SIG-M5 treated with dmso at 0.1 percent for 504 hours (cell line): Measurements from ENCODE around the gene JPH3.
A peak's percentile ranks its signal among the peaks of the same experiment; 100 is the strongest.

ENCODE experiments used
- DNase-seq: peaks from one replicate; lab custom pipeline; 2025; ENCODE audit not compliant: unreplicated experiment; lab: John Stamatoyannopoulos, UW

The JPH3 gene

GRCh38 chr16:87598431-87598830, 3.9 kb upstream of the JPH3 start:
- DNase-seq: no peak

GRCh38 chr16:87600246-87600645, 2.1 kb upstream of the JPH3 start:
- no peak for DNase-seq

GRCh38 chr16:87601401-87601981, 817 bp upstream of the JPH3 start:
- no peak for DNase-seq

GRCh38 chr16:87602821-87603683, 744 bp downstream of the JPH3 start:
- no peak for DNase-seq

GRCh38 chr16:87603684-87604633, 1.7 kb downstream of the JPH3 start:
- no peak for DNase-seq

DNA sequence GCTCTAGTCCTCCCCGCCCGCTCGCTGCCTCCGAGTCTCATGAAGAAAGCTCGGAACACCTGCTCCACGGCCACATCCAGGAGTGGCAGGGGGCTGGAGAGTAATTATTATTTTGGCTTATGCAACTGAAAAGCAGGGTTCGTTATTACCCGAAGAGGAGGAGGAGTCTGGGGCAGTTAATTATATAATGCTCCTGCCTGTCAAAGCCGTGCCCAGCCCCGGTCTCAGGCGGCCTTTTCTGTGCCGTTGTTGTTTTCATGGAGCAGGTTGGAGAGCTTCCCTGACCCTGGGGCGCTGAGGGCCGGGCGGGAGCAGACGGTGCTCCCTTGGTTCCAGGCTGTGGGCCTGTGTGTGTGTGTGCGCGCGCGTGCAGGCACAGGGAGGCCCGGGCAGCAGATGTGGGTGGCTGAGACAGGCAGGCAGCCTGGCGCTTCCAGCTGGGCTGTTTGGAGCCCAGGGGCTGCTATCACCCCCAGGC, 2.4 kb downstream of the JPH3 start:
- DNase-seq: no peak

DNA sequence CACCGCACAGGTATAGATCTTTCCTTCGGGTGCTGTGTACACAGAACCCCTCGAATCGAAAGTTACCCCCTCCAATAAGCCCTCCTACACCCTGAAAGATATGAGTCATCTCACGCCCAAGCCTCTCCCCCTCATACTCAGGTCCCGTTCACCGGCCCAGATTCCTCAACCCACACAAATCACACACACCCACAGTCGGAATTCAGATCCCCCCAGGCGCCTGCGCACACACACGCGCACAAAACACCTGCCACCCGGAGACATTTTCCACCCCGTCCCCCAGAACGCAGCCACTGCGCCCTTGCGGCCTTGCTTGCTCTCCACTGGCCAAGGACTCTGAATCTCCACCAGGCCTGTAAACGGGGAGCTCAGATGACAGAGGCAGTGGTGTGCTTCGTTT, 4.9 kb downstream of the JPH3 start:
- DNase-seq: no peak

- no peak for DNase-seq
Measured at GRCh38 chr16:87607871-87608270, 5.6 kb downstream of the JPH3 start.

- peak; percentile 34 for DNase-seq
Measured at GRCh38 chr16:87608400-87608985, 6.2 kb downstream of the JPH3 start.

- no peak for DNase-seq
Measured at GRCh38 chr16:87610026-87610425, 7.7 kb downstream of the JPH3 start.

DNA sequence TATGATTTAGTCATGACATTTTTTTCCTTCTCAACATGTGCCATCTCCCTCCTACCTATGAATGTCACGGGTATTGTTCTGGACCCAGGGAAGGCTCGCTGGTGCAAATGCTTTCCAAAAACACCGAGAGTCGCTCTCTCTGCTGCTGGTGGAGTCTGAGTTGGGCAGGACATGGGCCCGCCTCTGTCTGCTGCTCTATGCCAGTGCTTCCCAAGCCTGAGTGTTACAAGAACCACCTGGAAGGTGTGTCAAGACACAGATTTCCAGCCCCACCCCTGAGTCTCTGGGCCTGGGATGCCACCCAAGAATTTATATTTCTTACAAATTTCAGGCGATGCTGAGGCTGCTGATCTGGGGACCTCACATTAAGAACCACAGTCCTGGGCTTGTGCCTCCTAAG, 9.1 kb downstream of the JPH3 start:
- DNase-seq: no peak

- no peak for DNase-seq
Measured at GRCh38 chr16:87613961-87614360, 11.7 kb downstream of the JPH3 start.

- no peak for DNase-seq
Measured at GRCh38 chr16:87615621-87616041, 13.3 kb downstream of the JPH3 start.

GRCh38 chr16:87616556-87616955, 14.2 kb downstream of the JPH3 start:
- DNase-seq: no peak

DNA sequence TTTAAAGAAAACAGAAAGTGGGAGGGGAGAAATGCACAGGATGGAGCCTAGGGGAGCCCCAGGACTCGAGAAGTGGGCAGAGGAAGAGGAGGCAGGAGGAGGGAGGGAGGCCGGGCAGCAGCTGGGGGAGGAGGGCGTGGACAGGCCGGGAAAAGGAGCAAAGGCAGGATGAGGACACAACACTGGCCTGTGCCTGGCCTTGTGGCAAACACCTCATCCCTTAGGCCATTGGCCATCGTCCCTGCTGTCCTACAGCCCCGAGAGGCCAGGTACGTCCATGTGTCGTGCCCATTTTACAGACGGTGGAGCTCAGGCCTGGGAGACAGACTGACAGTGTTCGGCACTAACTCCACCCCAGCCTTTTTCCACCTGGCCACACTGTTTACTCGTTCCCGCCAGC, 15.9 kb downstream of the JPH3 start:
- no peak for DNase-seq

DNA sequence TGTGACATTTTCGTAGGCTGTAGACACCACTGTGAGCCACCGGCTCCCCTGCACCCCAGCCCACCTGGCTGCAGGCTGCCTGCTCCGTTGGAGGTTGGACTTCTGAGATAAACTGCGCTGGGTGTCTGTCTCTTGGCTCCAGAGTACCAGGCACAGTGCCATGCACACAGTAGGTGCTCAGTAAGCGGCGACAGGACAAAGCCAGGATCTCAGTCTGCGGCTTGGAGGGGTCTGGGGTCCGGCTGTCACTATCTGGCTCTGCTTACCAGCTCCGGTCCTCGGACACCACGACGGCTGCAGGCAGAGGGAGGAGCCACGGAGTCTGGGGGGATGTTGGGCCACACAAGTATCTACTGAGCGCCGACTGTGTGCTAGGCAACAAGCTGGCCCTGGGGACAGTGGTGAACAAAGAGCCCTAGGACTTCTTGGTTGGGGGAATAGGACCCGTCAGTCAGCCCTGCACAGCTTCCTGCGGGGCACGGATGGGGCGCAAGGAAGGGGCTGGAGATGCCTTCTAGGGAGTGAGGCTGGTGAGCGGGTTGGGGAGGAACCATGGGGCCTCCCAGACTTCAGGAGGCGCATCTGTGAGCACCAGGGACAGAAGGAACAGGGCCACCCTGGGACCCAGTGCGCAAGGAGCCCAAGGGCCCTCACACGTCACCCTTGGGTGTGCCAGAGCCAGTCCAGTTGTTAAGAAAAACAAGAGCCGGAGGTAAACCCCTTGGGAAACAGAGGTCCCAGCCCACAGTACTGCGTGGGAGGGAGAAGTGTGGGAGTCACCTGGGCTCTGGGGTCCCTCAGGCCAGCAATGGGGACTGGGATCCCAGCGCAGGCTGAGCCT, 17.3 kb downstream of the JPH3 start:
- no peak for DNase-seq

DNA sequence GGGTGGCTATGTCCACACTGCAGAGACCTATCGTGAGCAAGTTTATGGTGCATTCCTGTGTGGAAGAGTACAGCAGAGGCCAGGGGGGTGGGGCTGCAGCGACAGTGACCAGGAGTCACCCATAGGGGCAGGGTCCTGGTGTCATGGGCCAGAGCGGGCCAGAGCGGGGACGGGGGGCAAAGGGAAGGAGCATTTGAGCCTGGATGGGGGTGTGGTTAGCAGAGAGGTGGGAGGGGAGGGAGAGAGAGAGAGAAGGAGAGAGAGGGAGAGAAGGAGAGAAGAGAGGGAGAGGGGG, 17.8 kb downstream of the JPH3 start:
- DNase-seq: no peak

DNA sequence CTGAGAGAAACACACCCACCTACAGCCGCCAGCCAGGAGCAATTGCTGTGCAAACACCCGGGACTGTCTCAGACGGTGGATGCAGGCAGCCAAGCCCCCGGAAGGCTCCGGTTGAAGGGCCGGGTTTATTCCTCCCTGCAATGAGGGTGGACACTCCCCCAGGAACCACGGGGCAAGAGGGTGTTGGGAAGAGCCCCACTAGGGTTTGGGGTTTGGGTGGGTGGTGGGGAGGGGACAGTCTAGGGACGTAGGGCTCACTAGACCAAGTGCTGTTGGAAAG, 19.2 kb downstream of the JPH3 start:
- no peak for DNase-seq

DNA sequence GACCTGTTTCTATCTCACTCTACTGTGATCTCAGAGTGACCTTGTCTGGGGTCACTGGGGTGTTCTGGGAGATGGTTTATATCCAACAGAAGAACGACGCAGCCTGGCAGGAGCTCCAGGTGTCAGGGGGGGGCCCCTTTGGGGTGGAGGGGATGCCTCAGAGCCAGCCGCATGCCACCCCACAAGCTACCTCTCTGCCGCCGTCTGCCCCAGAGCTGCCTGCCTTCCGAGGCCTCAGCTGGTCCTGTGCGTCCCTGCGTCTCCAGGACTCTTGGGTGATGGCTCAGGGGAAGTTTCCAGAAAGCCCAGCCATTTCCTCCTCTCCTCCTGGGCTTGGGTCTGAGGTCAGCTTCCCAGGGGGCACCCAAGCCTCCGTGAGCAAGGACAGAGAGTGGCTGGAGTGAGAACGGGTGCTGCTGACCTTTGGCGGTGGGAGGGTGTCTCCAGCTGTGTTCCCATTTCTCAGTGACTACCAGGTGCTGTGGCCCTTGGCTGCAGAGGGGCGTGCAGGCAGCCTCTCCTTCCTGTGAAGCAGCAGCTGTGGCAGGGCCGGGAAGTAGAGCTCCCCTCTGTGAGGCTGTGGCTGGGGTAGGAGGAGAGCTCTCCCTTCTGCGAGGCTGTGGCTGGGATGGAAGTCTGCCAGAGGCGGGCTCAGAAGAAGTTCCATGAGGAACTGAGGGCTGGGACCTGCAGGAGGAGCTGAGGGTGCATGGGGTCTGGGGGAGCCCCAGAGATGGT, 19.8 kb downstream of the JPH3 start:
- DNase-seq: no peak

DNA sequence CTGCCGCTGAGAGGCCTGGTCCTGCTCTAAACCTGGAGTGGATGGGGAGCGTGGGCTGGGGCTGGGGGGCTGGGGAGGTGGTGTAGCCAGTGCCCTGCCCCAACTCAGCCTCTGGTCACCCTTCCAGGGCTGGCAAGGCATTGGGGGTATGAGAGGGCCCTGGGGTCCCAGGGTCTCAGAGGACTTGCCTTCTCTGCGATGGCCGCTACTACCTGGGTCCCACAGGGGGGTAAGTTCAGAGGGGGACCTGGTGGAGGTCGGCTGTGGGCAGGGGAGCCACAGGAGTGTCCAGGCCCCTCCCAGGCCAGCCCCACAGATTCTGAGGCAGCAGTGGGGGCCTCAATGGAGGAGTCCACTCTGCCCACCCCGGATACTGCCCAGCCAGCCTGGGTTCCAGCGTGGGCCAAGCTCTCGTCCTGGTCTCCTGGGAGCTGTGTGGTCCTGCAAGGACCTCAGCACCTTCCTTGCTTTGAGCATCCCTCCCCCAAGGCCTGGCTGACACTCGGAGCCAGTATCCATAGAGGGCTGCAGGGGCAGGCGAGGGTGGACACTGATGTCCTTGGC, 20.5 kb downstream of the JPH3 start:
- DNase-seq: no peak
